K562 (cell line): ENCODE measurements around the gene GALT. TPM values are rescaled to one million over a fixed set of nuclear protein-coding genes. Genes with fewer than 3 reads are reported as not detected.
A peak's percentile ranks its signal among the peaks of the same experiment; 100 is the strongest.

Experiments
- ATAC-seq: fragments of 200-7000 bp; cut with Tn5 transposase; 3 replicates; pipeline ENCODE4 v1.9.1; 2020; ENCODE audit warnings: moderate library complexity
- BruUV-seq: library from RNA; stranded (reverse); fragments of 400-500 nt; replicated peaks from 2 replicates; lab custom pipeline; 2021; lab: Mats Ljungman, UMichigan
- CTCF ChIA-PET: fragments of 300-600 bp; formaldehyde crosslinking; extraction: SDS; loops from one replicate; lab custom pipeline; 2021; ENCODE audit warnings: low intra/inter-chr PET ratio; lab: Yijun Ruan, JAX
- POLR2A ChIA-PET: fragments of 300-600, 350-650 bp; sonication (Branson Sonifier 250); formaldehyde crosslinking; extraction: SDS; loops from one replicate; lab custom pipeline; 2021; ENCODE audit warnings: antibody characterized with exemption, inconsistent platforms; lab: Yijun Ruan, JAX
- DNase-seq, 4 experiments: peaks; one replicate each; pipeline versions ENCODE4 v3.0.0 to v3.0.0-alpha.2; 2011 to 2018; ENCODE audit warnings: low spot score in 3 of 4, mixed read lengths in 3 of 4; ENCODE audit errors: extremely low read depth in 1 of 4
- FAIRE-seq: peaks from 2 replicates; lab custom pipeline; 2011; peaks lifted over from hg19 to GRCh38; lab: Jason Lieb, UNC
- H2AFZ ChIP-seq: 2 replicates; pipeline ENCODE4 v1.6.0; 2011; ENCODE audit warnings: low read depth, low read length, control low read depth, inconsistent platforms
- H3K27ac ChIP-seq: fragments of 200-600 bp; 3 replicates; pipeline ENCODE4 v1.8.0; 2011; ENCODE audit warnings: low read depth, mild to moderate bottlenecking, control low read depth, inconsistent platforms, low read length, moderate library complexity, mixed read lengths; ENCODE audit errors: extremely low read depth
- H3K27me3 ChIP-seq, 2 experiments: fragments of 300-600 bp in 1 of 2; 2 replicates in 1 of 2; 3 replicates in 1 of 2; pipeline versions ENCODE4 v1.6.0 to v1.8.0; 2011; ENCODE audit warnings: inconsistent platforms in 2 of 2, low read length in 2 of 2, mild to moderate bottlenecking in 1 of 2, mixed read lengths in 1 of 2, moderate library complexity in 1 of 2; ENCODE audit not compliant: control insufficient read depth in 2 of 2, insufficient read depth in 2 of 2
- H3K36me3 ChIP-seq: fragments of 300-600 bp; 3 replicates; pipeline ENCODE4 v1.8.0; 2011; ENCODE audit warnings: mild to moderate bottlenecking, low read length, inconsistent platforms; ENCODE audit not compliant: control insufficient read depth, insufficient read depth
- H3K4me1 ChIP-seq, 2 experiments: fragments of 200-600 bp in 1 of 2; replicated peaks in 1 of 2; 2 replicates in 1 of 2; 3 replicates in 1 of 2; pipeline versions ENCODE4 v1.5.1 to v1.8.0; 2011; ENCODE audit warnings: inconsistent platforms in 2 of 2, low read length in 2 of 2, mild to moderate bottlenecking in 1 of 2, mixed read lengths in 1 of 2, moderate library complexity in 1 of 2; ENCODE audit not compliant: control insufficient read depth in 2 of 2, insufficient read depth in 2 of 2
- H3K4me2 ChIP-seq: 2 replicates; pipeline ENCODE4 v1.6.1; 2011; ENCODE audit warnings: low read length, control low read depth, inconsistent platforms, mixed read lengths; ENCODE audit not compliant: insufficient read depth
- H3K4me3 ChIP-seq: fragments of 200-600 bp; sonication (generic), shearing (Covaris generic); 2 replicates; pipeline ENCODE4 v1.5.1; 2016; ENCODE audit warnings: control low read depth, inconsistent platforms
- H3K79me2 ChIP-seq: fragments of 200-600 bp; 3 replicates; pipeline ENCODE4 v1.8.0; 2011; ENCODE audit warnings: low read length, inconsistent platforms; ENCODE audit not compliant: control insufficient read depth, insufficient read depth
- H3K9ac ChIP-seq, 2 experiments: 2 replicates each; pipeline versions ENCODE4 v1.6.0 to v1.6.1; 2011; ENCODE audit warnings: low read depth in 2 of 2, low read length in 2 of 2, control low read depth in 1 of 2, inconsistent platforms in 1 of 2, mild to moderate bottlenecking in 1 of 2, mixed read lengths in 1 of 2; ENCODE audit not compliant: insufficient read depth in 1 of 2
- H3K9me1 ChIP-seq: one replicate; pipeline ENCODE4 v1.6.0; 2011; ENCODE audit warnings: inconsistent platforms, mild to moderate bottlenecking, low read length, moderate library complexity; ENCODE audit not compliant: control insufficient read depth, insufficient read depth
- H3K9me3 ChIP-seq: replicated peaks from 2 replicates; pipeline ENCODE4 v1.5.1; 2011; ENCODE audit warnings: low read depth, low read length, inconsistent platforms; ENCODE audit not compliant: control insufficient read depth, insufficient read depth
- H4K20me1 ChIP-seq: replicated peaks from 2 replicates; pipeline ENCODE4 v1.6.1; 2011; ENCODE audit warnings: low read length, inconsistent platforms, mixed read lengths; ENCODE audit not compliant: control insufficient read depth, insufficient read depth
- ESRRB ChIP-seq: fragments of 250-450 bp; sonication (Bioruptor Pico); IDR thresholded peaks from 2 replicates; pipeline ENCODE4 v1.5.0; 2020; ENCODE audit warnings: mild to moderate bottlenecking, moderate library complexity, borderline replicate concordance
- ILF3 ChIP-seq: fragments of 450-650 bp; IDR thresholded peaks from 2 replicates; pipeline ENCODE4 v1.6.1; 2018; ENCODE audit warnings: antibody characterized with exemption, mild to moderate bottlenecking, moderate library complexity, borderline replicate concordance
- KLF10 ChIP-seq: fragments of 250-450 bp; sonication (Bioruptor Pico); IDR thresholded peaks from 2 replicates; pipeline ENCODE4 v1.6.1; 2021; ENCODE audit warnings: matching md5 sums
- MYNN ChIP-seq, 2 experiments: sonication (generic); formaldehyde crosslinking in 1 of 2; IDR thresholded peaks; 2 replicates each; pipeline versions ENCODE4 v1.5.0 to v1.6.1; 2016 to 2020; ENCODE audit warnings: antibody characterized with exemption in 1 of 2, missing genetic modification reagents in 1 of 2
- RAD51 ChIP-seq: fragments of 450-650 bp; IDR thresholded peaks from 2 replicates; pipeline ENCODE4 v1.7.1; 2016; ENCODE audit warnings: low read depth, mild to moderate bottlenecking, borderline replicate concordance
- YBX1 ChIP-seq: fragments of 450-650 bp; IDR thresholded peaks from 2 replicates; pipeline ENCODE4 v1.7.1; 2016; ENCODE audit warnings: mild to moderate bottlenecking
- WGBS: fragments of 100-300 bp; shearing (Covaris generic); methylation state at CpG from one replicate; pipeline ENCODE4 v1.1.6; 2016; ENCODE audit warnings: low coverage, mixed read lengths; ENCODE audit not compliant: insufficient coverage; ENCODE audit errors: missing lambda C conversion rate; 5-methylcytosine and 5-hydroxymethylcytosine counted together
- in situ Hi-C: fragments of 300-500 bp; cut with MboI; formaldehyde crosslinking; loops from 4 replicates; pipeline ENCODE4 v1.15.0; 2018; ENCODE audit warnings: inconsistent platforms, mixed read lengths
- intact Hi-C: fragments of 100-400 bp; cut with micrococcal nuclease; formaldehyde crosslinking; loops from 2 replicates; pipeline ENCODE4 v1.14.2; 2022
- polyA plus RNA-seq, 8 experiments: library from polyadenylated mRNA; depleted of rRNA in 4 of 8; stranded (reverse) in 5 of 8; unstranded in 3 of 8; fragments of >200 nt; fragmentation: Nextera tagmentation in 2 of 8; fragmentation: Illumina TruSeq in 1 of 8; extraction: Ambion mirVana in 2 of 8; extraction: Trizol in 1 of 8; gene quantifications; 2 replicates each; pipeline versions ENCODE4 v1.2.1 to v1.2.3, GENCODE V29; 2011 to 2014; ENCODE audit warnings: inconsistent platforms in 1 of 8, missing spikeins in 1 of 8
- total RNA-seq, 7 experiments: library from RNA; depleted of rRNA in 6 of 7; stranded (reverse); fragments of >200 nt in 6 of 7; fragmentation: Illumina TruSeq in 2 of 7; extraction: Trizol in 2 of 7; gene quantifications; 2 replicates each; pipeline versions ENCODE4 v1.2.1 to v1.2.3, GENCODE V29; 2011 to 2021; ENCODE audit warnings: low replicate concordance in 1 of 7
- TF ChIP-seq, protein P1 (sequence below): fragments of 250-450 bp; sonication (Bioruptor Pico); IDR thresholded peaks from 2 replicates; pipeline ENCODE4 v1.4.0; 2020
- TF ChIP-seq, protein P2 (sequence below): fragments of 450-650 bp; IDR thresholded peaks from 2 replicates; pipeline ENCODE4 v1.6.1; 2016
- TF ChIP-seq, protein P3 (sequence below): IDR thresholded peaks from 2 replicates; pipeline ENCODE4 v1.6.1; 2014; ENCODE audit warnings: antibody characterized with exemption

The GALT gene
- total and polyA plus RNA-seq, 9 of the 15 experiments (the other 6 are each of a cell fraction or from before 2014, with no cell fraction given) = 7.3 to 29.2 (median 15.6) TPM

DNA sequence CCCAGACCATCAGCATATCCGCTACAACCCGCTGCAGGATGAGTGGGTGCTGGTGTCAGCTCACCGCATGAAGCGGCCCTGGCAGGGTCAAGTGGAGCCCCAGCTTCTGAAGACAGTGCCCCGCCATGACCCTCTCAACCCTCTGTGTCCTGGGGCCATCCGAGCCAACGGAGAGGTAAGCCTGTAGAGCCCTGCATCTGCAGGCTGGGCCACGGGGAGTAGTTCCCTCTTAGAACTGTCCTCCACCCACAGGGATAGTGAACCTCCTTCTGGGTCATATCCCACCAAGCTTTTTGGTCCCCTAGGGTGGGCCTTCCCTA lies 569 bp downstream of the GALT start (continued):
- TF ChIP-seq, protein P1, sequence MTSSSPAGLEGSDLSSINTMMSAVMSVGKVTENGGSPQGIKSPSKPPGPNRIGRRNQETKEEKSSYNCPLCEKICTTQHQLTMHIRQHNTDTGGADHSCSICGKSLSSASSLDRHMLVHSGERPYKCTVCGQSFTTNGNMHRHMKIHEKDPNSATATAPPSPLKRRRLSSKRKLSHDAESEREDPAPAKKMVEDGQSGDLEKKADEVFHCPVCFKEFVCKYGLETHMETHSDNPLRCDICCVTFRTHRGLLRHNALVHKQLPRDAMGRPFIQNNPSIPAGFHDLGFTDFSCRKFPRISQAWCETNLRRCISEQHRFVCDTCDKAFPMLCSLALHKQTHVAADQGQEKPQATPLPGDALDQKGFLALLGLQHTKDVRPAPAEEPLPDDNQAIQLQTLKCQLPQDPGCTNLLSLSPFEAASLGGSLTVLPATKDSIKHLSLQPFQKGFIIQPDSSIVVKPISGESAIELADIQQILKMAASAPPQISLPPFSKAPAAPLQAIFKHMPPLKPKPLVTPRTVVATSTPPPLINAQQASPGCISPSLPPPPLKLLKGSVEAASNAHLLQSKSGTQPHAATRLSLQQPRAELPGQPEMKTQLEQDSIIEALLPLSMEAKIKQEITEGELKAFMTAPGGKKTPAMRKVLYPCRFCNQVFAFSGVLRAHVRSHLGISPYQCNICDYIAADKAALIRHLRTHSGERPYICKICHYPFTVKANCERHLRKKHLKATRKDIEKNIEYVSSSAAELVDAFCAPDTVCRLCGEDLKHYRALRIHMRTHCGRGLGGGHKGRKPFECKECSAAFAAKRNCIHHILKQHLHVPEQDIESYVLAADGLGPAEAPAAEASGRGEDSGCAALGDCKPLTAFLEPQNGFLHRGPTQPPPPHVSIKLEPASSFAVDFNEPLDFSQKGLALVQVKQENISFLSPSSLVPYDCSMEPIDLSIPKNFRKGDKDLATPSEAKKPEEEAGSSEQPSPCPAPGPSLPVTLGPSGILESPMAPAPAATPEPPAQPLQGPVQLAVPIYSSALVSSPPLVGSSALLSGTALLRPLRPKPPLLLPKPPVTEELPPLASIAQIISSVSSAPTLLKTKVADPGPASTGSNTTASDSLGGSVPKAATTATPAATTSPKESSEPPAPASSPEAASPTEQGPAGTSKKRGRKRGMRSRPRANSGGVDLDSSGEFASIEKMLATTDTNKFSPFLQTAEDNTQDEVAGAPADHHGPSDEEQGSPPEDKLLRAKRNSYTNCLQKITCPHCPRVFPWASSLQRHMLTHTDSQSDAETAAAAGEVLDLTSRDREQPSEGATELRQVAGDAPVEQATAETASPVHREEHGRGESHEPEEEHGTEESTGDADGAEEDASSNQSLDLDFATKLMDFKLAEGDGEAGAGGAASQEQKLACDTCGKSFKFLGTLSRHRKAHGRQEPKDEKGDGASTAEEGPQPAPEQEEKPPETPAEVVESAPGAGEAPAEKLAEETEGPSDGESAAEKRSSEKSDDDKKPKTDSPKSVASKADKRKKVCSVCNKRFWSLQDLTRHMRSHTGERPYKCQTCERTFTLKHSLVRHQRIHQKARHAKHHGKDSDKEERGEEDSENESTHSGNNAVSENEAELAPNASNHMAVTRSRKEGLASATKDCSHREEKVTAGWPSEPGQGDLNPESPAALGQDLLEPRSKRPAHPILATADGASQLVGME = no peak
- TF ChIP-seq KLF10 (CRISPR knock-in tag) (no peak), ESRRB (CRISPR knock-in tag) (no peak), MYNN (IDR thresholded peaks at IDR 0.05) (no peak), MYNN (CRISPR knock-in tag; IDR thresholded peaks at IDR 0.05) (no peak), YBX1 (no peak)

DNA sequence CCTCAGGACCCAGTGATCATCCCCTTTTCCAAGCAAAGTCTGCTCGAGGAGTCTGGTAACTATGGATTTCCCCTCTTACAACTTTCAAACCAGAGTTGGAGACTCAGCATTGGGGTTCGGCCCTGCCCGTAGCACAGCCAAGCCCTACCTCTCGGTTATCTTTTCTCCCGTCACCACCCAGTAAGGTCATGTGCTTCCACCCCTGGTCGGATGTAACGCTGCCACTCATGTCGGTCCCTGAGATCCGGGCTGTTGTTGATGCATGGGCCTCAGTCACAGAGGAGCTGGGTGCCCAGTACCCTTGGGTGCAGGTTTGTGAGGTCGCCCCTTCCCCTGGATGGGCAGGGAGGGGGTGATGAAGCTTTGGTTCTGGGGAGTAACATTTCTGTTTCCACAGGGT lies 1.2 kb downstream of the GALT start:
- 3% methylated on average over 3 of the region's 10 CpGs for WGBS
- CTCF ChIA-PET = interaction anchor here (1.0 to 1.2 kb wide), 2 partner anchors 17 to 54 kb away, joined by 3 read pairs; no protein-coding TSS in a partner anchor
- TF ChIP-seq, protein P2, sequence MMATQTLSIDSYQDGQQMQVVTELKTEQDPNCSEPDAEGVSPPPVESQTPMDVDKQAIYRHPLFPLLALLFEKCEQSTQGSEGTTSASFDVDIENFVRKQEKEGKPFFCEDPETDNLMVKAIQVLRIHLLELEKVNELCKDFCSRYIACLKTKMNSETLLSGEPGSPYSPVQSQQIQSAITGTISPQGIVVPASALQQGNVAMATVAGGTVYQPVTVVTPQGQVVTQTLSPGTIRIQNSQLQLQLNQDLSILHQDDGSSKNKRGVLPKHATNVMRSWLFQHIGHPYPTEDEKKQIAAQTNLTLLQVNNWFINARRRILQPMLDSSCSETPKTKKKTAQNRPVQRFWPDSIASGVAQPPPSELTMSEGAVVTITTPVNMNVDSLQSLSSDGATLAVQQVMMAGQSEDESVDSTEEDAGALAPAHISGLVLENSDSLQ = peak; percentile 79
- TF ChIP-seq RAD51 (peak; percentile 27; the same call in 1 of the 2 replicates), ILF3 (no peak)
- TF ChIP-seq, protein P3, sequence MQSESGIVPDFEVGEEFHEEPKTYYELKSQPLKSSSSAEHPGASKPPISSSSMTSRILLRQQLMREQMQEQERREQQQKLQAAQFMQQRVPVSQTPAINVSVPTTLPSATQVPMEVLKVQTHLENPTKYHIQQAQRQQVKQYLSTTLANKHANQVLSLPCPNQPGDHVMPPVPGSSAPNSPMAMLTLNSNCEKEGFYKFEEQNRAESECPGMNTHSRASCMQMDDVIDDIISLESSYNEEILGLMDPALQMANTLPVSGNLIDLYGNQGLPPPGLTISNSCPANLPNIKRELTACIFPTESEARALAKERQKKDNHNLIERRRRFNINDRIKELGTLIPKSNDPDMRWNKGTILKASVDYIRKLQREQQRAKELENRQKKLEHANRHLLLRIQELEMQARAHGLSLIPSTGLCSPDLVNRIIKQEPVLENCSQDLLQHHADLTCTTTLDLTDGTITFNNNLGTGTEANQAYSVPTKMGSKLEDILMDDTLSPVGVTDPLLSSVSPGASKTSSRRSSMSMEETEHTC = peak; percentile 63; the same call in 1 of the 2 replicates

More for the DNA sequence above, 1.2 kb downstream of the GALT start:
- POLR2A ChIA-PET = interaction anchor here (0.6 to 1.2 kb wide), 4 partner anchors 12 to 41 kb away, joined by 3 to 4 read pairs (median 3); no protein-coding TSS in a partner anchor
- no peaks in the 10 kb centered on the region for H4K20me1 ChIP-seq
- H3K27me3 ChIP-seq = no peaks in the 10 kb centered on the region
- ATAC-seq (peak; percentile 26; the same call in 2 of the 3 replicates), DNase-seq (peak in 2 of 4 experiments; percentile 35 to 60), FAIRE-seq (peak; percentile 6)
- no peaks in the 10 kb centered on the region for H3K9me3 ChIP-seq
- peaks cover 27% of the 10 kb centered on the region; the same call in 2 of the 3 replicates for H3K36me3 ChIP-seq
- peak overlapping the region; percentile 92 for H3K4me2 ChIP-seq
- intact Hi-C loops (no loop called here), in situ Hi-C loops (no loop called here)
- BruUV-seq = no TSS peak
- H2AFZ ChIP-seq = peak overlapping the region; percentile 97
- peak overlapping the region; percentile 75; the same call in 2 of the 3 replicates for H3K27ac ChIP-seq
- H3K4me3 ChIP-seq = peak overlapping the region; percentile 84
- peaks cover 7% of the 10 kb centered on the region for H3K9me1 ChIP-seq
- H3K9ac ChIP-seq = peak overlapping the region; percentile 80 to 90
- H3K79me2 ChIP-seq = peaks cover 21% of the 10 kb centered on the region
- peaks cover 29 to 39% of the 10 kb centered on the region in 2 experiments for H3K4me1 ChIP-seq
